ENCODE results near the gene UBE2G1. TPM values are rescaled to one million over a fixed set of nuclear protein-coding genes. Genes with fewer than 3 reads are reported as not detected.
"Not testable (repeated sequence)": the region's sequence is repeated elsewhere in the genome, so short reads cannot be mapped to it uniquely, and the experiment has no call there.

UBE2G1 gene
- total RNA-seq, 1 donor from 2014 or later: 88.0 TPM

- Mint-ChIP-seq H3K9me3 (ENCODE audit: unreplicated experiment) (no peaks in the 10 kb centered on the region), H3K4me3 (ENCODE audit: unreplicated experiment) (no peak overlapping the region), H3K27ac (ENCODE audit: unreplicated experiment) (no peak overlapping the region), H3K4me1 (ENCODE audit: unreplicated experiment) (no peaks in the 10 kb centered on the region), H3K36me3 (ENCODE audit: low read depth, unreplicated experiment) (no peaks in the 10 kb centered on the region), H3K27me3 (ENCODE audit: unreplicated experiment) (no peaks in the 10 kb centered on the region)
- no peak for DNase-seq (ENCODE audit: low spot score)
- no peak for TF ChIP-seq CTCF (IDR thresholded peaks at IDR 0.05; ENCODE audit: unreplicated experiment)
Observed at GRCh38 chr17:4357030-4357628, 9.3 kb downstream of the UBE2G1 start.

DNA sequence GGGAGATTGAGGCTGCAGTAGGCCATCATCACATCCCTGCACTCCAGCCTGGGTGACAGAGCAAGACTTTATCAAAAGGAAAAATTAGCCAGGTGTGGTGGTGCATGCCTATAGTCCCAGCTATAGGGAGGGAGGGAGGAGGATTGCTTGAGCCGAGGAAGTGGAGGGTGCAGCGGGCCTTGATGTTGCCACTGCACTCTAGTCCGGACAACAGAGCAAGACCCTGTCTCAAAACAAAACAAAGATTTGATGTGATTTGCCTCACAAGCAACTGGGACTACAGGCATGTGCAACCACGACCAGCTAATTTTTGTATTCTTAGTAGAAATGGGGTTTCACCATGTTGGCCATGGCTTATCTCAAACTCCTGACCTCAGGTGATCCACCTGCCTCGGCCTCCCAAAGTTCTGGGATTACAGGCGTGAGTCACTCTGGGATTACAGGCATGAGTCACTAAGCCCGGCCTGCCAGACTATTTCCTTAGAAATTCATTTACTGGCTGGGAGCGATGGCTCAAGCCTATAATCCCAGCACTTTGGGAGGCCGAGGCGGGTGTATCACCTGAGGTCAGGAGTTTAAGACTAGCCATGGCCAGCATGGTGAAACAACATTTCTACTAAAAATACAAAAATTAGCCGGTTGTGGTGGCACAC is 11.5 kb downstream of the UBE2G1 start:
- Mint-ChIP-seq H3K27ac (ENCODE audit: unreplicated experiment) (no peak overlapping the region), H3K36me3 (ENCODE audit: low read depth, unreplicated experiment) (no peaks in the 10 kb centered on the region)

DNA sequence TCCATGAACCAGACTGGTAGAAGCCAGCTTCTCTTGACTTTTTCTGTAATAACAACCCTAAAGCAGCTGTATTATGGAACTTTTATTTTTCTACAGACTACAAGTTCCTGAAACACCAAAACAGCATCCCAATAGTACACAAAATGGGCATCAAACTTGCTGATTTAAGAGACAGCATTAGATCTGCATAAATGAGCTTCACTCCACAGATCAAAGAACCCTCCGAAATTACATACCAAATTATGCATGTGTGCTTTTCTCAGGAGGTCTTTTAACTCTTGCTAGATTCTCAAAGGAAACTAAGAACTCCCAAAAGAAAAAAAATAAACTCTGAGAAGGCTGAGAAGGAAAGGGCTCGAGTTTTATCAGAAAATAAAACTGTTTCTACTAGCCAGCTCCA is 12.3 kb downstream of the UBE2G1 start:
- H3K9me3 Mint-ChIP-seq (ENCODE audit: unreplicated experiment): no peaks in the 10 kb centered on the region
- no peak overlapping the region for H3K4me3 Mint-ChIP-seq (ENCODE audit: unreplicated experiment)
- DNase-seq (ENCODE audit: low spot score): no peak
- no peak overlapping the region for H3K27ac Mint-ChIP-seq (ENCODE audit: unreplicated experiment)
- no peak for TF ChIP-seq CTCF (IDR thresholded peaks at IDR 0.05; ENCODE audit: unreplicated experiment)
- H3K4me1 Mint-ChIP-seq (ENCODE audit: unreplicated experiment): no peaks in the 10 kb centered on the region
- no peaks in the 10 kb centered on the region for H3K36me3 Mint-ChIP-seq (ENCODE audit: low read depth, unreplicated experiment)
- H3K27me3 Mint-ChIP-seq (ENCODE audit: unreplicated experiment): no peaks in the 10 kb centered on the region

More for the DNA sequence above, 11.5 kb downstream of the UBE2G1 start:
- Mint-ChIP-seq H3K4me1 (ENCODE audit: unreplicated experiment) (no peaks in the 10 kb centered on the region), H3K27me3 (ENCODE audit: unreplicated experiment) (no peaks in the 10 kb centered on the region), H3K4me3 (ENCODE audit: unreplicated experiment) (no peak overlapping the region), H3K9me3 (ENCODE audit: unreplicated experiment) (no peaks in the 10 kb centered on the region)
- DNase-seq (ENCODE audit: low spot score): no peak
- no peak for TF ChIP-seq CTCF (IDR thresholded peaks at IDR 0.05; ENCODE audit: unreplicated experiment)

- H3K4me1 Mint-ChIP-seq (ENCODE audit: unreplicated experiment); H3K27me3 Mint-ChIP-seq (ENCODE audit: unreplicated experiment); H3K9me3 Mint-ChIP-seq (ENCODE audit: unreplicated experiment); DNase-seq (ENCODE audit: low spot score); H3K36me3 Mint-ChIP-seq (ENCODE audit: low read depth, unreplicated experiment); H3K4me3 Mint-ChIP-seq (ENCODE audit: unreplicated experiment); H3K27ac Mint-ChIP-seq (ENCODE audit: unreplicated experiment): not testable (repeated sequence)
Observed at GRCh38 chr17:4350214-4350613, 16.3 kb downstream of the UBE2G1 start.

- no peaks in the 10 kb centered on the region for H3K27me3 Mint-ChIP-seq (ENCODE audit: unreplicated experiment)
- DNase-seq (ENCODE audit: low spot score): no peak
- TF ChIP-seq CTCF (IDR thresholded peaks at IDR 0.05; ENCODE audit: unreplicated experiment): no peak
- H3K4me1 Mint-ChIP-seq (ENCODE audit: unreplicated experiment): no peaks in the 10 kb centered on the region
- H3K36me3 Mint-ChIP-seq (ENCODE audit: low read depth, unreplicated experiment): no peaks in the 10 kb centered on the region
- H3K4me3 Mint-ChIP-seq (ENCODE audit: unreplicated experiment): no peak overlapping the region
- H3K27ac Mint-ChIP-seq (ENCODE audit: unreplicated experiment): no peak overlapping the region
- no peaks in the 10 kb centered on the region for H3K9me3 Mint-ChIP-seq (ENCODE audit: unreplicated experiment)
Observed at GRCh38 chr17:4345581-4346252, 20.8 kb downstream of the UBE2G1 start.

Measured in endothelial cell (in vitro differentiated cells).